Activated CD8-positive, alpha-beta memory T cell treated with anti-CD3 and anti-CD28 coated beads, Interleukin-2, amount 50 U/mL, for 1 hour (primary cell): ENCODE measurements around the gene IL17F.

Experiments used
- DNase-seq: peaks from one replicate; pipeline ENCODE4 v3.0.0-alpha.2; 2020; ENCODE audit errors: extremely low read depth

Gene IL17F

GRCh38 chr6:52244400-52244799 is at the start of gene IL17F:
IL17F (minus strand) TSS chr6:52244500; CDS start chr6:52244429, 71 bp downstream.
- DNase-seq: no peak

DNA sequence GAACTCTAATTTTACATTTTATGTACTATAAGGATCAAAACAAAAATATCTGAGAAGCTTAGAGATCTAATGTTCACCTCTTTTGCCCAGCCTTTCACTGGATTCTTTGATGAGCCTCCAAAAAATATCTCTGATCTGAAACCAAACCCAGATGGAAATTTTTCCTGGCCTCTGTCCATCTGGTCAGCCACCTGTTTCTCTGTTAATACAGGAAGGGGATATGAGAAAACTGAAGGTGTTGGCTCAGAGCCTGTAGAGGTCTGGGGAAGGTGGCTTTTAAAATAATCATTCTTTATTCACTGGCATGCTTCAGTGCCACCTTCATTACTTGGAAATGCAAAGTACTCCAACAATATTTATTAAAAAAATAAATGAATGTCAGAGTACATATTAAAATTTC is 48.8 kb upstream of the IL17F start:
- no peak for DNase-seq

- DNase-seq: no peak
Observed at GRCh38 chr6:52288841-52289240, 44.5 kb upstream of the IL17F start.

- DNase-seq: no peak
Observed at GRCh38 chr6:52288216-52288615, 43.9 kb upstream of the IL17F start.

DNA sequence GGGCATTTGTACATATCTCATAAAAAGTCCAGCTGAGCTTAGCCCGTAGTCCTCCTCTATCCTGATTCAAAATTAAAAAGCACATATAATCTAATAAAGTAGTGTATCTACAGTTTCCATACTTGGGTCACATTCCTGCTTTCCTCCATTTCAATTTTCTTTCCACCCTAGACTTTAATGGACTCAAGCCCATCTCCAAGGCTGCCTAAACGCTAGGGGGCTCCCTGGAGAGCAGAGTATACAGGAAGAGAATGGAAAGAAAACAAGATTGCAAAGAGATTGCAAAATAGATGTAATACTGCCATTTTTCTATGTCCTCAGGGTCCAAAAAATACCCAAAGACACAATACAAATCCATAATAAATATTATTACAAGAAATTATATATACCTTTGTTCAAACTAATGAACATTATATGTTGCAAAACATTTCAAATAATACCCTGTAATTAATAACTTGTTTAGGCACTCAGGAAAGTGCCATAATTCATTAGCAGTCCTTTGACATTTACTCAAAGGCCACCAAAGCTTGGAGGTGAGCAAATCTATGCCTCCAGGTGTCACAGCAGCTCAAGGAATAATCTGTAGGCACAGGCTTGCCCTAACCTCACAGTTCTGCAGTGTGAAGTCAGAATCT is 42.6 kb upstream of the IL17F start:
- DNase-seq: no peak

DNA sequence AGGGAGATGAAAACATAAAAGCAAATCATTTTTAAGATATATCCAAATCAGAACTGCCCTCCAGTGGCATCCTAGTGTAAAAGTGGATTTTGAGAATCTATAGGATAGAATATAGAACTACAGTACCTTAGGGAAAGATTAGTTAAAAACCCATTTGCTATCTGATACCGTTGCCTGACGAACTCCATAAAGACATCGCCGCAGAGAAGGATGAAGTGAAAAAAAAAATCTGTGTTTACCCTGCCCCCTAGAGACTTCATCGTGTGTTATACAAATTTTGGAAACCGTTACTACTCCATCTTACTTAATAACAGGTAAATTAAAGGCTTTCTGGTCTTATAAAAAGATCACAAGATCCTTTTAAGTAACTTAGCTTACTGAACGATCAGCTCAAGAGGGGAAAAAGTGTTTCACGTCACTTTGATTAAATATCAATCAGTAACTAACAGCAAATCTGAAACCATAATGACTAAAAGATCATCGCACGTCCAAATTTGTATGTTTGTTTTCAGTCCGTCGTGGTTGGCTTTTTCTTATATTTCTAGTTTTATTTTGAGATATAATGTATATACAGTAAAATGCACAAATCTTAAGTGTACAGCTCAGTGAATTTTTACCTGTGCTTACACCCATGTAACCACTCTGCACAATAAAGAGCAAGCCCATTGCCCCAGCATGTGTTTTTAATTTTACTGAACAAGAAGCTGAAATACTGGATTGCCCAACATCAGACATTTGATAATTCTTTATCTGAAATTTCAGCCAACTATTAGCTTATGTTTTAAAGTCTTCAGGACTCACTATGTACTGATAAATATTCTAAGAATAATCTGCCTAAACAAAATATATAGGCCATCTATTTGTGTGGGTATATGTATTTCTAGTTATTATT is 41.1 kb upstream of the IL17F start:
- DNase-seq: no peak

GRCh38 chr6:52284460-52285176 is 40.3 kb upstream of the IL17F start, which contains the start of gene MCM3:
MCM3 (minus strand) TSS chr6:52284742; CDS start chr6:52284674, 68 bp downstream.
- DNase-seq: peak; percentile 91

- DNase-seq: no peak
Observed at GRCh38 chr6:52284131-52284459, 39.8 kb upstream of the IL17F start.

- no peak for DNase-seq
Observed at GRCh38 chr6:52283111-52283510, 38.8 kb upstream of the IL17F start.

GRCh38 chr6:52276130-52276529 is 31.8 kb upstream of the IL17F start:
- no peak for DNase-seq

- no peak for DNase-seq
Observed at GRCh38 chr6:52271852-52272460, 27.7 kb upstream of the IL17F start.

DNA sequence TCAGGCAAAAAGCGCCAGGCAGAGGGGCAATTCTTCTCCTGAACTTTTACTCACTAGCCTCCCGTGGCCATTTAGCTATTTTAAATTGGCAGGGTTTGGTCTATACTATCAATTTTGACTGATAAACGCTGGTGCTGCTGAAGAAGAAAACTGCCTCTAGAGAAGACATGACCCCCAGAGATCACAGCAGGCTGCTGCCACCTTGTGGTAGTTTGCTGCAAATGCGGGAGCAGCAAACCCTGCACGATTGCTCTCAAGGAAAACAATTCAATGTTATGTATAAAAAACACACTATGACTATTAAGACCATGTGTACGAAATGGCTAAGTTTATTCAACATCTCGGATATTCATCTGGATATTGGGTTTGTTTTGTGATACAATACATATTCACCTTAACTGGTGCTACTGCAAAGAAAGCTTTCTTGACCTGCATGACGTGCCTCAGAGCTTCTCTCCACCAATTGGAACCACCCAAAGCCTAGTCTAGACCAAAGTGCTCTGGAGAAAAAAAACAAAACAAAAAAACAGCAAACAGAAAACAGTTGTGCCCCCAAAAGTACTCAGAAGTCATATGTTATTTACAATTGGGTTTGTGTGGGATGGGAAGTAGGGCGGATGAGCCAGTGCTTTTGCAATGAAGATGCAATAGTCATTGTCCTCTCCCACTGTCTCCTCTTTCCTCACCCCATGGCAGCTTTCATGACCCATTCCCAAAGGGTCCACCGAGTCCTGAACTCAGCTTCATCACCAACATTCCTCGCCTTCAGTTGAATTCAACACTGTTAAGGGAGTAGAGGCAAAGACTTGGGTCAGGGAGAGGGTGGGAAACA is 19.6 kb upstream of the IL17F start:
- no peak for DNase-seq

- no peak for DNase-seq
Observed at GRCh38 chr6:52262620-52263344, 18.5 kb upstream of the IL17F start.

GRCh38 chr6:52261229-52261628 is 16.9 kb upstream of the IL17F start:
- no peak for DNase-seq

- DNase-seq: no peak
Observed at GRCh38 chr6:52260634-52261033, 16.3 kb upstream of the IL17F start.

GRCh38 chr6:52255434-52255833 is 11.1 kb upstream of the IL17F start:
- no peak for DNase-seq

DNA sequence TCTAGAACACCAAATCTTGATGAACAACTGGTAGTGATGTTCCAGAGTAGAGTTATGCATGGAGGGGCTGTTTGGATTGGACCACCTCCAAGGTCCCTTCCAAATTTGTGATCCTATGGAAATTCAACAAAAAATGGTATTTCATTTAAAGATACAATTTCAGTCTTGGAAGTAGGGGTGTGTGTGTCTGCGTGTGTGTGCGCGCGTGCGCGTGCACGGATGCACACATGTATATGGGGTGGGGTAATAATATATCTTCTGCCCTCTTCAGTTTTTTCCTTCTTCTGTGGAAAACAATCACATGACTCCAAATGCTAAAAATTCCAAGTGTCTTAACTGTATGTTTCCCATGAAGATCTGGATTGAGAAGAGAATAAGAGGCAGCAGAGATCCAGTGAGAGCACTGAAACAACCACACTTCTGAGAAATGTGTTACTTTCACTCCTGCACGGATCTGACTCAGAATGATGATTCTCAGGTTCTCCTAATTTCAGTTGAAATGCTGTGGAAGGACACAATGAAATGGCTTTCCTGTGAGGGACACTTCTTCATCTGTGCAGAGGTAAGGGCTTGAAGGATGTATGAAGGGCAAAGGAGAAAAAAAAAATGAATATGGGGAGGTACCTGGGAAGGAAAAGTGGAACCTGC is 10.6 kb upstream of the IL17F start:
- no peak for DNase-seq

DNA sequence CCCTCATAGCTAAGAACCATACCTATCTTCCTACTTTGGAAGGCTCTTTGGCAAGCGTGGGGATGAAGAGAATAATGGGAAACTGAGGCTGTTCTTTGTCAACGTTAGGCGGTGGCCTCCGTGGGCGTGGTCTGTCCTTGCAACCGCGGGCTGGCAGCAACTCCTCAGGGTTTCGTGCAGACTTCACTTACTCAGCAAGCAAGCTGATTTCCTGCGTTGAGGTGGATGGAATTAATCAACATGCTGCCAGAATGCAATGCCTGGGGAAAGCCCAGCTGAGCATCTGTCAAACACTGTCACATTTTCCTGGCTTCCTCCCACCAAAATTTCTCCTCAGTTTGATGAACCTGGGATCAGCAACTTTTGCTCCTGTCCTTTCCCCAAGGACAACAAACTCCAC is 9.2 kb upstream of the IL17F start:
- DNase-seq: no peak

DNA sequence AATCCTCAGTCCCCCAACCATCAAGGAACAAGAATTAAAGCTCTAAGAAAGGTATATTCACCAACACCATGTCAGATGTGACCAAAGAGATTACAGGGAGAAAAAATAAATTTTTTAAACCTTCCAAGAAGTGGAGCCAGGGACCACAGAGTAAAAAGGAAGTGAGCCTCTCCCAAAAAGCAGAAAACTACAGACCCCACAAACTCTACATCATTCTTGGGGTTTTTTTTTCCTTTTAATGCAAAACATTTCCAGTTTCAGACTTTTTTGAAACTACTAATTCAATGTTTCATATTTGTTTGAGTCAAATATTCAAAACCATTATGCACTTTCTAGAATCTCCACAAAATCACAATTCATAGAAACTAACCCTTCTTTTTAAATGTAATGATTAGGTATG is 6.8 kb upstream of the IL17F start:
- DNase-seq: no peak

- DNase-seq: no peak
Observed at GRCh38 chr6:52249078-52249477, 4.8 kb upstream of the IL17F start.
